Duodenal mucosa (tissue), 2 donors: ENCODE results near the gene MYBPH.

Experiments used
- H3K27ac ChIP-seq: one replicate; pipeline ENCODE4 v1.7.0; 2013; ENCODE audit warnings: low read depth, low read length
- H3K27me3 ChIP-seq, 2 donors: one replicate each; pipeline ENCODE4 v1.7.0; 2013; ENCODE audit warnings: low read length in 2 of 2, control low read depth in 1 of 2; ENCODE audit not compliant: insufficient read depth in 2 of 2, control insufficient read depth in 1 of 2
- H3K36me3 ChIP-seq, 2 donors: one replicate each; pipeline ENCODE4 v1.7.0; 2013; ENCODE audit warnings: low read length in 2 of 2, control low read depth in 1 of 2; ENCODE audit not compliant: insufficient read depth in 2 of 2, control insufficient read depth in 1 of 2
- H3K4me1 ChIP-seq, 2 donors: one replicate each; pipeline ENCODE4 v1.7.0; 2013; ENCODE audit warnings: low read length in 2 of 2, control low read depth in 1 of 2; ENCODE audit not compliant: insufficient read depth in 2 of 2, control insufficient read depth in 1 of 2
- H3K4me3 ChIP-seq, 2 donors: one replicate each; pipeline ENCODE4 v1.7.0; 2013; ENCODE audit warnings: low read length in 2 of 2, low read depth in 1 of 2
- H3K9ac ChIP-seq, 2 donors: one replicate each; pipeline ENCODE4 v1.7.0; 2013; ENCODE audit warnings: low read length in 2 of 2, low read depth in 1 of 2
- H3K9me3 ChIP-seq, 2 donors: one replicate each; pipeline ENCODE4 v1.7.0; 2013; ENCODE audit warnings: low read length in 2 of 2, control low read depth in 1 of 2; ENCODE audit not compliant: control insufficient read depth in 1 of 2

The MYBPH gene, protein sequence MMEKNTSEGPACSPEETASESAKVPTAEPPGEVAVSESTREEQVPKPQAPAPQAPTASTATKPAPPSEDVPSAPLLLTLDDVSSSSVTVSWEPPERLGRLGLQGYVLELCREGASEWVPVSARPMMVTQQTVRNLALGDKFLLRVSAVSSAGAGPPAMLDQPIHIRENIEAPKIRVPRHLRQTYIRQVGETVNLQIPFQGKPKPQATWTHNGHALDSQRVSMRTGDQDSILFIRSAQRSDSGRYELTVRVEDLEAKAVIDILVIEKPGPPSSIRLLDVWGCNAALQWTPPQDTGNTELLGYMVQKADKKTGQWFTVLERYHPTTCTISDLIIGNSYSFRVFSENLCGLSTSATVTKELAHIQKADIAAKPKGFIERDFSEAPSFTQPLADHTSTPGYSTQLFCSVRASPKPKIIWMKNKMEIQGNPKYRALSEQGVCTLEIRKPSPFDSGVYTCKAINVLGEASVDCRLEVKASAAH

DNA sequence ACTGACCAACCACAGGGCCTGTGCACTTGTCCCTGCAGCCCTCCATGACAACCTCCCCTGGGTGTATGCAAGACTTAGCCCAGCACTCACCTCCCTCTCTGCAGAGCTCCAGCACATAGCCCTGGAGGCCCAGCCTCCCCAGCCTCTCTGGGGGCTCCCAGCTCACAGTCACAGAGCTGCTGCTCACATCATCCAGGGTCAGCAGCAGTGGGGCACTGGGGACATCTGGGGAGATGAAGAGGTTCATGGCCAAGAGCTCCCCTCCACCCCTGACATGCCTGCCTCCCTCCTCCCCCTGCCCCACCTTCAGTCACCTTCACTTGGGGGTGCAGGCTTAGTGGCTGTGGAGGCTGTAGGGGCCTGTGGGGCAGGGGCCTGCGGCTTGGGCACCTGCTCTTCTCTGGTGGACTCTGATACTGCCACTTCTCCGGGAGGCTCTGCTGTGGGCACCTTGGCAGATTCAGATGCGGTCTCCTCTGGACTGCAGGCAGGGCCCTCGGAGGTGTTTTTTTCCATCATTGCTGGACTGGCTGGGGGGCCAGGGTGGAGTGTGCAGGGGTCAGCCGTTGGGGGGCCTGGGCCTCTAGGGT is at the start of gene MYBPH:
Gene MYBPH, minus strand, starts transcription at position 590 of the 590 bp plus-strand sequence. Its CDS starts 71 bp downstream, at position 519.
- Histone ChIP-seq H3K9me3 (no peaks in the 10 kb centered on the region), H3K4me3 (no peak within 1 kb of the TSS), H3K36me3 (no peaks in the 10 kb centered on the region), H3K4me1 (peaks cover 0 to 3% of the 10 kb centered on the region in 2 donors), H3K27ac (no peak within 1 kb of the TSS), H3K9ac (no peak within 1 kb of the TSS), H3K27me3 (no peaks in the 10 kb centered on the region)

DNA sequence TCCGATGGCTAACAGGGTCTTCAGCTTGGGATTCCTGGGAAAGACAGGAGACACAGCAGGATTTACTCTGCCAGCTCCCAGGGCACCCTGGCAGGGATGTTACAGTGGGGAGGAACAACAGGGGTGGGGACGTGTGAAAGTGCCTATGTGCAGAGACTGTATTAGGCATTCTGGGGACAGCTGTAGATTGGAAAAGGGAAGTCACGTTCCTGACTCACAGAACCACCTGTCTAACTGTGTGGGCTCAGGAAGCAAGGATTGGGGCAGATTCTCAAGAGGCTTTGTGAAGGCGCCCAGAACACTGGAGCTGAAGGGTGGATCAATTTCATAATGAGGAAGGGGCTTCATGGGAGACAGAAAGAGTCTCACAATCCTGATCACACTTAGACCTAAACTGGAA is 49.4 kb upstream of the MYBPH start:
- no peaks in the 10 kb centered on the region for H3K36me3 ChIP-seq
- no peaks in the 10 kb centered on the region for H3K4me1 ChIP-seq
- no peak overlapping the region for H3K27ac ChIP-seq
- no peak overlapping the region for H3K9ac ChIP-seq
- H3K4me3 ChIP-seq, result no peak overlapping the region
- no peaks in the 10 kb centered on the region for H3K9me3 ChIP-seq
- peaks cover 0 to 10% of the 10 kb centered on the region in 2 donors for H3K27me3 ChIP-seq

DNA sequence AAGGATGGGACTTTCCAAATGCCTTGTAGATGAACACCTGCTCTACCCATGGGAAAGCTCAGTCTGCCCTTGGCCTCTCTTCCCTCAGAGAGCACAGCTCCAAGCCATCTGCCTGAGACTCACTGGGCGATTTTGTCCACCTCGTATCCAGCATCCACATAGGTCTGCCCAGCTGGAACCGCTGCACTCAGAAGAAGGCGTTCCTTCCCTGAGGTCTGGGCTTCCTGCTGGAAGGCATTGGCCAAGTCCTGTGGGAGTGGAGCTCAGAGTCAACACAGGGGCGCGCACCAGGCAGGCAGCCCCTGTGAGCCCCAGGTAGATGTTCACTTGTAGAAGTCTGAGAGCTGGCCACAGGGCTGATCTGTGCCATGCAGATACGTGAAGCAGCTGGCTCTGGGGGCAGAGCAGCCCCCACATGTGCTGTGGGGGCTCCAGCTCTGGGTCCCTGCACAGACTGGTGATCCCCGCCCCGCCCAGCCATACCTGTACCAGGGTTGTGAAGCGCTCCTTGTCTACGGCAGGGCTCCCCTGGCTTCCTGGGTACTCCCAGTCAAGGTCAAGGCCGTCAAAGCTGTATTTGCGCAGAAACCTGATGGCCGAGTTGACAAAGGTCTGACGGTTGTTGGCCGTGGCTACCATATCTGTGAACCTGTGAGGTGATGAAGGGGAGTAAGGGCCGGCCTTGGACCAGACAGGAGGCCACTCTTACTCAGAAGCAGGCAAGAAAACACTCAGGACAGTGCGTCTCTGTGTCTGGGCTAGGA is 47.6 kb upstream of the MYBPH start:
- Histone ChIP-seq H3K9me3 (no peaks in the 10 kb centered on the region), H3K27me3 (peaks cover 0 to 10% of the 10 kb centered on the region in 2 donors), H3K36me3 (no peaks in the 10 kb centered on the region), H3K27ac (no peak overlapping the region), H3K4me3 (no peak overlapping the region), H3K4me1 (no peaks in the 10 kb centered on the region), H3K9ac (no peak overlapping the region)

DNA sequence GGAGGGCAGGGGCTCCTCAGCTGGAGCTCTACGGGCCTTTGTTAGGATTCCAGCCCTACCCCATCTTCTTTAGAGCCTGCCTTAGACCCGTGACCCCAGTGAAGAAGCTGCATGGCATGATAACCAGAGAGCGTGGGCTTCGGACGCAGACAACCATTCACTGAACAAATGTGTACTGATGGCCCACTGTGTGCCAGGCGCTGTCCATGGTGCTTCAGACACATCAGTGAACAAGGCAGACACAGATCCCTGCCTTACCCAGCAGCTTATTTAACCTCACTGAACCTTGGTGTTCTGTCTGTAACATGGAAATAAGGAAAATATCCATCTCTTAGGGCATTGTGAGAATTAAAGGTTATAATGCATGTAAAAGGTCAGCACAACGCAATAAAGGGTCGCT is 44.3 kb upstream of the MYBPH start:
- no peak overlapping the region for H3K9ac ChIP-seq
- no peak overlapping the region for H3K4me3 ChIP-seq
- no peaks in the 10 kb centered on the region for H3K9me3 ChIP-seq

DNA sequence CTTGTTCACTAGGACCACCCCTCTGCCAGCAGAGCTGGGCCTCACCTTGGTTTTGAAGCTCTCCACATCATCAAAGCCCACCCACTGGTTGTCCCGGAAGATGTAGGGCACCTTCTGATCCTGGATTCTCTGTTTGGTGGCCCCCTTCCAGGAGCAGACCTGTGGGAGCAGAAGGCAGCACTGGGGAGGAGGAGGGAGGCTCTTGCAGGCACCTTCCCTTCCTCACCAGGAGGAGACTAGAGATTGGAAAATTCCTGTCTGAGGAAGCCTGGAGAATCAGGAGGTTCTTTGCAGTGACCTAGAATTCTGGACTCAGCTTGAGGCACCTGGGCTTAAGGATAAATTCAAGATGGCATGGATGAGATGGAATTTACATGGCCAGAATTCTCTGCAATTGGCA is 43.5 kb upstream of the MYBPH start:
- H3K36me3 ChIP-seq, result no peaks in the 10 kb centered on the region
- peaks cover 7% of the 10 kb centered on the region in 2 donors for H3K27me3 ChIP-seq
- H3K9me3 ChIP-seq, result no peaks in the 10 kb centered on the region
- H3K27ac ChIP-seq, result no peak overlapping the region
- no peak overlapping the region for H3K9ac ChIP-seq
- no peak overlapping the region for H3K4me3 ChIP-seq
- H3K4me1 ChIP-seq, result peaks cover 0 to 4% of the 10 kb centered on the region in 2 donors

More for the DNA sequence above, 44.3 kb upstream of the MYBPH start:
- Histone ChIP-seq H3K4me1 (peaks cover 0 to 4% of the 10 kb centered on the region in 2 donors), H3K27me3 (peaks cover 7% of the 10 kb centered on the region in 2 donors), H3K36me3 (no peaks in the 10 kb centered on the region), H3K27ac (no peak overlapping the region)

GRCh38 chr1:203217668-203218067 is 42.0 kb upstream of the MYBPH start:
- no peak overlapping the region for H3K27ac ChIP-seq
- peaks cover 0 to 4% of the 10 kb centered on the region in 2 donors for H3K4me1 ChIP-seq
- H3K36me3 ChIP-seq, result no peaks in the 10 kb centered on the region
- H3K9me3 ChIP-seq, result no peaks in the 10 kb centered on the region
- no peak overlapping the region for H3K4me3 ChIP-seq
- H3K9ac ChIP-seq, result no peak overlapping the region
- H3K27me3 ChIP-seq, result peaks cover 3 to 7% of the 10 kb centered on the region in 2 donors

GRCh38 chr1:203217139-203217655 is 41.6 kb upstream of the MYBPH start:
- Histone ChIP-seq H3K36me3 (no peaks in the 10 kb centered on the region), H3K27ac (no peak overlapping the region), H3K9ac (no peak overlapping the region), H3K9me3 (no peaks in the 10 kb centered on the region), H3K27me3 (peaks cover 3 to 7% of the 10 kb centered on the region in 2 donors), H3K4me3 (no peak overlapping the region), H3K4me1 (peaks cover 0 to 4% of the 10 kb centered on the region in 2 donors)

GRCh38 chr1:203216274-203217138 is 40.9 kb upstream of the MYBPH start:
- no peak overlapping the region for H3K9ac ChIP-seq
- H3K4me3 ChIP-seq, result no peak overlapping the region
- peaks cover 0 to 4% of the 10 kb centered on the region in 2 donors for H3K4me1 ChIP-seq
- no peaks in the 10 kb centered on the region for H3K9me3 ChIP-seq
- peaks cover 3 to 7% of the 10 kb centered on the region in 2 donors for H3K27me3 ChIP-seq
- H3K36me3 ChIP-seq, result no peaks in the 10 kb centered on the region
- H3K27ac ChIP-seq, result no peak overlapping the region

DNA sequence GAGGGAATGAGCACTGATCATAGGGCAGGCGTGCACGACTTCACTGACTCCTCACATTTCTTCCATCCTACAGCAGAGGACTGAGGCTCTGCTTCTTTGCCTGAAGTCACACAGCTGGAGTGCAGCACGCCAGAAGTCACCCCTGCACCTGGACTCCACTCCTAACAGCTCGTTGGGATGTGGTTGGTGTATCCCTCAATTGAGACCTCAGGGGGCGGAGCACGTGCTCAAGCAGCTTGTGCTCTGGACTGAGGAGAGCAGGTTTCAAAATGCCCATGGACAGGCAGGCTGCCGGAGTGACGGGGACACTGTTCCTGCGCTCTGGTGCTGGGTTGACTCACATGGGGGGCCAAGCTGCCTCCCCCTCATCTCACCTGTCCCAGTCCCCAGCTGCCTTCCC is 39.9 kb upstream of the MYBPH start:
- no peaks in the 10 kb centered on the region for H3K36me3 ChIP-seq
- H3K9ac ChIP-seq, result no peak overlapping the region
- H3K9me3 ChIP-seq, result no peaks in the 10 kb centered on the region
- no peak overlapping the region for H3K4me3 ChIP-seq
- peaks cover 0 to 4% of the 10 kb centered on the region in 2 donors for H3K4me1 ChIP-seq
- H3K27ac ChIP-seq, result no peak overlapping the region
- H3K27me3 ChIP-seq, result peaks cover 3 to 7% of the 10 kb centered on the region in 2 donors
